ENCODE measurements around the gene TREH.

Gene TREH

GRCh38 chr11:118625976-118626375 lies 53.5 kb downstream of the TREH start:
- H3K4me3 ChIP-seq (ENCODE audit: low read depth, low read length) = no peak overlapping the region
- no peak for TF ChIP-seq CTCF (IDR thresholded peaks at IDR 0.05; ENCODE audit: insufficient read depth, low read depth, low read length, missing control alignments)
- DNase-seq (ENCODE audit: low read depth) = no peak

DNA sequence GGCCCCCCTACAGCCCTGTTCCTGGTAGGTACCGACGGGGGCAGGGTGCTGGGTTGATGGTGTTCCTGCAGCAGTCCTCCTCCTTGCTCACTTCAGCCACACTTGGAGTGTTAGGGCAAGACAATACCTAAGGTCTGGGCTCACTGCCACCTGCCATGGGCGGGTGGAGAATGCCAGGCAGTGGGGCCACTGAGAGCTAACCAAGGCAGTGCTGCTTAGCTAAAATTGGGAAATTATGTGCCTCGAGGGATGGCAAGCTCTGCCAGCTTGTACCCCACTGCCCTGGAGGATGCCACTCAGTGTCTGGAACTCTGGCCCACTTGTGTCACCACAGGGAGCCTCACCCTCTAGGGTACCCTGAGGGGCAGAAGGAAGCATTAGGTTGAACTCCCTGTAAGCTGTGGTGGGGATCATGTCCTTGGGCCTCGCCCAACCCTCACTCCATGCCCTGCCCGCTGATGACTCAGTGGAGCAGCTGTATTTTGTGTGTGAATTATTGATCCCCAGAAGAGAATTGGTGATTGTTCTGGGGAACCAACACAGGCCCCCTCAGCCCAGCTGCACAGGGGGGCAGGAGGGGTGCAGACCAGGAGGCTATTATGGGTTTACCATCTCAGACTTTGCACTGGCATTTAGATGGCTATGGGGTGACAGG lies 54.3 kb downstream of the TREH start:
- no peak for DNase-seq (ENCODE audit: low read depth)
- no peak for TF ChIP-seq CTCF (IDR thresholded peaks at IDR 0.05; ENCODE audit: insufficient read depth, low read depth, low read length, missing control alignments)
- no peak overlapping the region for H3K4me3 ChIP-seq (ENCODE audit: low read depth, low read length)

- no peak for TF ChIP-seq CTCF (IDR thresholded peaks at IDR 0.05; ENCODE audit: insufficient read depth, low read depth, low read length, missing control alignments)
- DNase-seq (ENCODE audit: low read depth) = no peak
- H3K4me3 ChIP-seq (ENCODE audit: low read depth, low read length) = no peak overlapping the region
Observed at GRCh38 chr11:118623269-118623655, 56.2 kb downstream of the TREH start.

GRCh38 chr11:118622376-118623268 lies 56.8 kb downstream of the TREH start:
- no peak for TF ChIP-seq CTCF (IDR thresholded peaks at IDR 0.05; ENCODE audit: insufficient read depth, low read depth, low read length, missing control alignments)
- no peak overlapping the region for H3K4me3 ChIP-seq (ENCODE audit: low read depth, low read length)
- no peak for DNase-seq (ENCODE audit: low read depth)

DNA sequence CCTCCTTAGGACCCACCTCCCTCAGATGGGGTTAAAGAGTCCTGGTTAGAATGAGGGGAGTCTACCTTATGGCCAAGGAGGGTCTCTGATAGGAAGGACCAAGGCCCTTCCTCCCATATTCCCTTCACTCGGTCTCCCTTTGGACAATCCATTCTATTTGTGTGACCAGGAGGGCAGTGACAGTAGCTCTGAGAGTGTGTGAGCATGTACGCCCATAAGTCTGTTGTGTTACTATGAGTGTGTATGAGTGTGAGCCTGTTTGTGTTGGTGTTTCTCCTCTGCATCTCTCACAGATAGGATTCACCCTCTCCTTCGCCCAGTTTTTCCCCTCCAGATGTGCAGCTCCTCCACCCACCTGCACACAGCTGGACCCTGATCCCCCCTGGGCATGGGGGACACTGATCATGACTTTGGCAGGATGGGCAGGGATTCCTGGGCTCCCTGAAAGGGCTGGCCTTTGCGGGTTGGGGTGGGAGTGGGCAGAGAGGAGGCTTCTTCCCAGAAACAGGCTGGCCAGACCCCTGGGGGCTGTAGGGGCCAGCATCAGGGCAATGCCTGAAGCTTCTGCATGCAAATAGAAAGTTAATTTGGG lies 57.6 kb downstream of the TREH start:
- no peak for TF ChIP-seq CTCF (IDR thresholded peaks at IDR 0.05; ENCODE audit: insufficient read depth, low read depth, low read length, missing control alignments)
- DNase-seq (ENCODE audit: low read depth) = no peak
- no peak overlapping the region for H3K4me3 ChIP-seq (ENCODE audit: low read depth, low read length)

DNA sequence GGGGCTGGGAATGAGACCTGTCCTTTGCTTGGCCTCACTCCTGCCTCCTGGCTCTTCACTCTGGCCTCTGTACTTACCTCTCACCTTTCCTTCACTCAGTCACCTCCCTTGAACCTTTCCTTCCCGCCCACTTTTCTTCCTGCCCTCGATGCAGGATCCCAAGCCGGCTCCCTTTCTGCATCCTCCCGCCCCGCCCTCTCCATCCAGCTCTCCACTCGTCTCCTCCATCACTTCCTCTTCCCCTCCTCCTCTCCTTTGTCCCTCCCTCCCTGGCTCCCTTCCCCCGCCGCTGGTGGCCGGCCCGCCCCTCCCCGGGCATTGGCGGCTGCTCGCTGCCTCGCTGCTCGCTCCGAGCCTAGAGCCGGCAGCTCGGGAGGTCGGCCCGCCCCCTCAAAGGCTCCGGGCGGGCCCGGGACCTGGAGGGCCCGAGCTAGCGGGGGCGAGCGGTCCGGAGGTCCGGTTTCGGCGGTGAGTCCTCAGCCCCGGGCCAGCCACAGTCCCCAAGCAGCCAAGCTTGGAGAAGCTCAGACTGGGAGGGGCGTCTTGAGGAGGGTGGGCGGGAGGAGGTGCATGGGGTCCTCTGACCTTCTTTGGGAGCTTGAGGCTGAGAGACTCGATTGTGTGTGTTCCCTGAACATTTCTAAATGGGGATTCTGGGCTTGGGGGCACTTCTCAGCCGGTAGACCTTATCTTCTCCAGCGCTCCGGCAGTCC lies 58.2 kb downstream of the TREH start:
- H3K4me3 ChIP-seq (ENCODE audit: low read depth, low read length) = no peak overlapping the region
- no peak for TF ChIP-seq CTCF (IDR thresholded peaks at IDR 0.05; ENCODE audit: insufficient read depth, low read depth, low read length, missing control alignments)
- DNase-seq (ENCODE audit: low read depth) = no peak
